HFF-Myc (cell line): ENCODE measurements around the gene CUBN.

Source experiments
- DNase-seq: peaks from one replicate; pipeline ENCODE4 v3.0.0-alpha.2; 2011; ENCODE audit warnings: low read depth; ENCODE audit errors: extremely low read depth
- H3K4me3 ChIP-seq: replicated peaks from 2 replicates; pipeline ENCODE4 v1.5.1; 2011; ENCODE audit warnings: low read depth, mild to moderate bottlenecking, control low read depth, low read length
- CTCF ChIP-seq: IDR thresholded peaks from 2 replicates; pipeline ENCODE4 v1.5.1; 2012; ENCODE audit warnings: mild to moderate bottlenecking, low read depth, low read length, control low read depth; ENCODE audit errors: missing control alignments

Gene CUBN

GRCh38 chr10:16938952-16939351 is 190.7 kb downstream of the CUBN start:
- no peak overlapping the region for H3K4me3 ChIP-seq
- DNase-seq: no peak
- no peak for TF ChIP-seq CTCF

GRCh38 chr10:16934461-16934860 is 195.2 kb downstream of the CUBN start:
- H3K4me3 ChIP-seq: no peak overlapping the region
- DNase-seq: no peak
- TF ChIP-seq CTCF: no peak

GRCh38 chr10:16933783-16934182 is 195.8 kb downstream of the CUBN start:
- no peak overlapping the region for H3K4me3 ChIP-seq
- TF ChIP-seq CTCF: no peak
- DNase-seq: no peak

DNA sequence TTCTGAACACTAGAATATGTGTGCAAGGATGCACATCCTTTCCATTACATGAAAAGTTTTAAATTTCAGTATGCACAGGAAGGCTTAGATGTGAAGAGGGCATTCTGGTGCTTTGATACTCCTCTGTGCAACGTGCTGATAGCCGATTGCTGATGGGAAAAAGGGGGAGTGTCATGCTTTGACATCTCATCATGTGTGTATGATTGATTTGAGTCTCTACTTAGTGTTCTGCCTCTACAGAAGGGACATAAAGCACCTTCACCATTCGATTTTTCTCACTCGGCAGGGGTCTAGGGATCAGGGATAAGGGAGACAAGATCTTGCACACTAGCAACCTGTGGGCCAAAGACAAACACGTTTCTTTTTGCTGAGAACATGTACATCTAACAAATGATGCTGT is 197.7 kb downstream of the CUBN start:
- DNase-seq: no peak
- H3K4me3 ChIP-seq: no peak overlapping the region
- no peak for TF ChIP-seq CTCF

- DNase-seq: no peak
- TF ChIP-seq CTCF: no peak
Measured at GRCh38 chr10:16930540-16930939, 199.1 kb downstream of the CUBN start.

GRCh38 chr10:16929069-16929468 is 200.5 kb downstream of the CUBN start:
- H3K4me3 ChIP-seq: no peak overlapping the region
- TF ChIP-seq CTCF: no peak
- DNase-seq: no peak

More at GRCh38 chr10:16930540-16930939, 199.1 kb downstream of the CUBN start:
- no peak overlapping the region for H3K4me3 ChIP-seq

DNA sequence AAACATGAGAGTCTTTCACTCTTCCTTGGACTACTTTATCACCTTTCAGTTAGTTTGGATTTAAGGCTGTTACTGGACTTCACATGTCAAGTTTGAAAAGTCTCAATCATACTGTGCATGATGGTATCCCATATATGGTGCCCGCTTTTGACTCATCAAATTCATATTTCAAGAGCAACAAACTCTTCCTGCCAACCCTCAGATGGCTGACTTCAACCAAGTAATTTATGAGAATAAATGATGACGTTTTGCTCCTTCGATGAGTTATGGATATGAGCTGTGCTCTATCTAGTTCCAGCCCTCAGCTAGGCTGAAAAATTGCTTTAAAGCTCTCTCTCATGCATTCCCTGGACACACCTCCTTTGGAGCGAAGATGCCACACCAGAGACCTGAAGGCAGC is 202.1 kb downstream of the CUBN start:
- no peak for TF ChIP-seq CTCF

More for the DNA sequence above, 202.1 kb downstream of the CUBN start:
- H3K4me3 ChIP-seq: no peak overlapping the region
- DNase-seq: no peak
